Sigmoid colon (tissue), 3 donors: ENCODE results near the gene EMC9.

Source experiments
- CTCF ChIP-seq, 4 experiments: fragments of 450-650 bp in 3 of 4; fragments of 200-600 bp in 1 of 4; IDR thresholded peaks; one replicate each; pipeline ENCODE4 v1.5.1; 2016 to 2019; ENCODE audit warnings: antibody characterized with exemption in 4 of 4, mild to moderate bottlenecking in 3 of 4, moderate library complexity in 2 of 4
- POLR2A ChIP-seq, 2 donors: fragments of 450-650 bp; IDR thresholded peaks; one replicate each; pipeline ENCODE4 v1.6.1; 2016; ENCODE audit warnings: antibody characterized with exemption in 2 of 2, mild to moderate bottlenecking in 2 of 2, moderate library complexity in 2 of 2

GRCh38 chr14:24110060-24110459 lies 31.3 kb downstream of the EMC9 start:
- TF ChIP-seq CTCF (IDR thresholded peaks at IDR 0.05): no peak
- TF ChIP-seq POLR2A (IDR thresholded peaks at IDR 0.05): no peak
